DND-41 (cell line): ENCODE data around the gene SLC23A1.

Experiments
- EZH2 ChIP-seq: IDR thresholded peaks from 3 replicates; pipeline ENCODE4 v1.6.1; 2012; ENCODE audit warnings: borderline replicate concordance, low read depth, mild to moderate bottlenecking, moderate library complexity, low read length, inconsistent platforms; ENCODE audit not compliant: severe bottlenecking
- TF ChIP-seq, protein P1 (sequence below): IDR thresholded peaks from 2 replicates; pipeline ENCODE4 v1.5.1; 2012; ENCODE audit warnings: borderline replicate concordance, low read length, moderate library complexity, mild to moderate bottlenecking; ENCODE audit not compliant: poor library complexity, severe bottlenecking; ENCODE audit errors: extremely low read depth

DNA sequence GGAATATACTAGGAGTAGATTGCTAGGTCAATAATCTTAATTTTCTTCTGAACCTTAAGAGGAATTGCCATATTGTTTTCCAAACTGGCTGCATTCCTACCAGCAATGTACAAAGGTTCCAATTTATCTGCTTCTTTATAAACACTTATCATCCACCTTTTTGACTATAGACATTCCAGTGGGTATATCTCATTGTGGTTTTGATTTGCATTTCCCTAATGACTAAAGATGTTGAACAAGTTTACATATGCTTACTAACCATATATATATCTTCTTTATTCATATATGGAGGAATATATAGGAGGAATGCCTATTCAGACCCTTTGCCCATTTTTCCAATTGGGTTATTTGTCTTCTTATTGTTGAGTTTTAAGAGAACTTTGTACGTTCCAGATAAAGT is 48.6 kb upstream of the SLC23A1 start:
- TF ChIP-seq EZH2 = no peak
- TF ChIP-seq, protein P1, sequence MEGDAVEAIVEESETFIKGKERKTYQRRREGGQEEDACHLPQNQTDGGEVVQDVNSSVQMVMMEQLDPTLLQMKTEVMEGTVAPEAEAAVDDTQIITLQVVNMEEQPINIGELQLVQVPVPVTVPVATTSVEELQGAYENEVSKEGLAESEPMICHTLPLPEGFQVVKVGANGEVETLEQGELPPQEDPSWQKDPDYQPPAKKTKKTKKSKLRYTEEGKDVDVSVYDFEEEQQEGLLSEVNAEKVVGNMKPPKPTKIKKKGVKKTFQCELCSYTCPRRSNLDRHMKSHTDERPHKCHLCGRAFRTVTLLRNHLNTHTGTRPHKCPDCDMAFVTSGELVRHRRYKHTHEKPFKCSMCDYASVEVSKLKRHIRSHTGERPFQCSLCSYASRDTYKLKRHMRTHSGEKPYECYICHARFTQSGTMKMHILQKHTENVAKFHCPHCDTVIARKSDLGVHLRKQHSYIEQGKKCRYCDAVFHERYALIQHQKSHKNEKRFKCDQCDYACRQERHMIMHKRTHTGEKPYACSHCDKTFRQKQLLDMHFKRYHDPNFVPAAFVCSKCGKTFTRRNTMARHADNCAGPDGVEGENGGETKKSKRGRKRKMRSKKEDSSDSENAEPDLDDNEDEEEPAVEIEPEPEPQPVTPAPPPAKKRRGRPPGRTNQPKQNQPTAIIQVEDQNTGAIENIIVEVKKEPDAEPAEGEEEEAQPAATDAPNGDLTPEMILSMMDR = no peak
